H1 (cell line): Measurements from ENCODE around the gene SYP. TPM values are rescaled to one million over a fixed set of nuclear protein-coding genes. Genes with fewer than 3 reads are reported as not detected.

Source experiments
- CTCF ChIA-PET: fragments of 300-600 bp; sonication (Branson Sonifier 250); formaldehyde crosslinking; loops from one replicate; lab custom pipeline; 2021; ENCODE audit not compliant: partially characterized antibody; lab: Charles Lee
- POLR2A ChIA-PET: fragments of 300-600 bp; sonication (Branson Sonifier 250); formaldehyde crosslinking; loops from one replicate; lab custom pipeline; 2021; ENCODE audit warnings: inconsistent platforms; ENCODE audit not compliant: partially characterized antibody; lab: Charles Lee
- DNase-seq, 2 experiments: peaks; one replicate each; pipeline versions ENCODE4 v3.0.0 to v3.0.0-alpha.2; 2010 to 2022; ENCODE audit warnings: low spot score in 2 of 2, low read depth in 1 of 2, mixed read lengths in 1 of 2
- FAIRE-seq: peaks from 2 replicates; lab custom pipeline; 2011; peaks lifted over from hg19 to GRCh38; lab: Jason Lieb, UNC
- H2AFZ ChIP-seq: 2 replicates; pipeline ENCODE4 v1.8.1; 2012; ENCODE audit warnings: low read length, inconsistent platforms
- H2AK5ac ChIP-seq: 2 replicates; pipeline ENCODE4 v1.6.1; 2013; ENCODE audit warnings: low read depth, low read length
- H2BK120ac ChIP-seq: replicated peaks from 2 replicates; pipeline ENCODE3; 2013; ENCODE audit warnings: low read depth, low read length, inconsistent platforms
- H2BK12ac ChIP-seq: 2 replicates; pipeline ENCODE4 v1.6.1; 2013; ENCODE audit warnings: low read depth, low read length
- H2BK15ac ChIP-seq: 2 replicates; pipeline ENCODE4 v1.6.1; 2013; ENCODE audit warnings: low read length
- H2BK20ac ChIP-seq: 2 replicates; pipeline ENCODE4 v1.6.1; 2013; ENCODE audit warnings: low read length
- H2BK5ac ChIP-seq: 2 replicates; pipeline ENCODE4 v1.6.1; 2013; ENCODE audit warnings: low read depth, low read length
- H3K14ac ChIP-seq: 2 replicates; pipeline ENCODE4 v1.6.1; 2013; ENCODE audit warnings: inconsistent platforms; ENCODE audit not compliant: insufficient read length
- H3K18ac ChIP-seq: 2 replicates; pipeline ENCODE4 v1.6.1; 2013; ENCODE audit warnings: low read length; ENCODE audit errors: extremely low read depth
- H3K23ac ChIP-seq: 2 replicates; pipeline ENCODE4 v1.6.1; 2013; ENCODE audit warnings: inconsistent platforms; ENCODE audit not compliant: insufficient read length
- H3K23me2 ChIP-seq: 2 replicates; pipeline ENCODE4 v1.6.1; 2013; ENCODE audit warnings: low read depth, low read length
- H3K27ac ChIP-seq: 2 replicates; pipeline ENCODE4 v1.6.1; 2011; ENCODE audit warnings: low read depth, low read length, inconsistent platforms
- H3K27me3 ChIP-seq, 4 experiments: replicated peaks in 1 of 4; 1 replicate in 1 of 4; 2 replicates in 3 of 4; pipeline versions ENCODE4 v1.6.1 to v1.8.1; 2011 to 2013; ENCODE audit warnings: low read length in 3 of 4, mild to moderate bottlenecking in 3 of 4, inconsistent platforms in 2 of 4, mixed read lengths in 2 of 4, moderate library complexity in 1 of 4; ENCODE audit not compliant: control insufficient read depth in 3 of 4, insufficient read depth in 3 of 4; ENCODE audit errors: extremely low read depth in 1 of 4
- H3K36me3 ChIP-seq, 4 experiments: 2 replicates each; pipeline versions ENCODE4 v1.6.1 to v1.8.1; 2011 to 2013; ENCODE audit warnings: mild to moderate bottlenecking in 4 of 4, low read length in 3 of 4, moderate library complexity in 2 of 4, control low read depth in 1 of 4, inconsistent platforms in 1 of 4; ENCODE audit not compliant: insufficient read depth in 4 of 4, control insufficient read depth in 2 of 4
- H3K4ac ChIP-seq: replicated peaks from 2 replicates; pipeline ENCODE3; 2013; ENCODE audit warnings: low read length, low read depth, mixed read lengths, inconsistent platforms; ENCODE audit not compliant: insufficient read length
- H3K4me1 ChIP-seq, 4 experiments: replicated peaks in 1 of 4; 1 replicate in 1 of 4; 2 replicates in 3 of 4; pipeline versions ENCODE4 v1.6.1 to v1.8.1; 2011 to 2013; ENCODE audit warnings: low read length in 3 of 4, inconsistent platforms in 2 of 4, mixed read lengths in 1 of 4; ENCODE audit not compliant: insufficient read depth in 4 of 4, control insufficient read depth in 3 of 4
- H3K4me2 ChIP-seq, 2 experiments: 2 replicates each; pipeline versions ENCODE4 v1.6.1 to v1.8.1; 2011 to 2013; ENCODE audit warnings: low read depth in 2 of 2, low read length in 2 of 2, control low read depth in 1 of 2, inconsistent platforms in 1 of 2, mild to moderate bottlenecking in 1 of 2; ENCODE audit not compliant: insufficient read depth in 1 of 2
- H3K4me3 ChIP-seq, 4 experiments: fragments of 200-600, 300-600 bp in 1 of 4; sonication (generic), shearing (Covaris generic), sonication (Bioruptor Twin) in 1 of 4; 2 replicates each; pipeline versions ENCODE4 v1.5.1 to v1.8.1; 2011 to 2016; ENCODE audit warnings: low read length in 4 of 4, low read depth in 3 of 4, control low read depth in 2 of 4, inconsistent platforms in 2 of 4, mild to moderate bottlenecking in 2 of 4, mixed read lengths in 1 of 4, moderate library complexity in 1 of 4; ENCODE audit not compliant: insufficient read depth in 2 of 4; ENCODE audit errors: extremely low read depth in 1 of 4
- H3K56ac ChIP-seq: replicated peaks from 2 replicates; pipeline ENCODE3; 2013; ENCODE audit warnings: low read depth, mild to moderate bottlenecking, mixed read lengths, low read length, inconsistent platforms; ENCODE audit not compliant: insufficient read length
- H3K79me1 ChIP-seq: 2 replicates; pipeline ENCODE4 v1.6.1; 2013; ENCODE audit warnings: low read depth, low read length, control low read depth
- H3K79me2 ChIP-seq, 2 experiments: 2 replicates each; pipeline versions ENCODE4 v1.6.1 to v1.8.1; 2012 to 2013; ENCODE audit warnings: low read length in 2 of 2, mild to moderate bottlenecking in 2 of 2, inconsistent platforms in 1 of 2; ENCODE audit not compliant: insufficient read depth in 2 of 2, control insufficient read depth in 1 of 2
- H3K9ac ChIP-seq, 4 experiments: replicated peaks in 1 of 4; 1 replicate in 1 of 4; 2 replicates in 3 of 4; pipeline versions ENCODE4 v1.6.1 to v1.8.1; 2011 to 2013; ENCODE audit warnings: low read depth in 3 of 4, low read length in 3 of 4, control low read depth in 2 of 4, mild to moderate bottlenecking in 2 of 4, moderate library complexity in 2 of 4, inconsistent platforms in 1 of 4; ENCODE audit errors: extremely low read depth in 1 of 4
- H3K9me3 ChIP-seq, 2 experiments: 2 replicates each; pipeline versions ENCODE4 v1.6.1 to v1.8.1; 2012 to 2013; ENCODE audit warnings: mild to moderate bottlenecking in 2 of 2, moderate library complexity in 2 of 2, control low read depth in 1 of 2, inconsistent platforms in 1 of 2, low read depth in 1 of 2, low read length in 1 of 2, mixed read lengths in 1 of 2; ENCODE audit not compliant: insufficient read depth in 2 of 2
- H4K20me1 ChIP-seq, 2 experiments: replicated peaks in 1 of 2; 2 replicates each; pipeline versions ENCODE3 to v1.8.1; 2011 to 2013; ENCODE audit warnings: inconsistent platforms in 2 of 2, low read length in 2 of 2, mild to moderate bottlenecking in 1 of 2; ENCODE audit not compliant: insufficient read depth in 2 of 2, control insufficient read depth in 1 of 2
- H4K5ac ChIP-seq: 2 replicates; pipeline ENCODE4 v1.6.1; 2013; ENCODE audit warnings: low read length, low read depth, mixed read lengths, inconsistent platforms; ENCODE audit not compliant: insufficient read length
- H4K8ac ChIP-seq: 2 replicates; pipeline ENCODE4 v1.8.0; 2013; ENCODE audit warnings: mild to moderate bottlenecking, moderate library complexity, low read length, inconsistent platforms; ENCODE audit not compliant: insufficient read depth; ENCODE audit errors: extremely low read depth
- H4K91ac ChIP-seq: replicated peaks from 2 replicates; pipeline ENCODE3; 2013; ENCODE audit warnings: low read length, mixed read lengths, inconsistent platforms; ENCODE audit not compliant: insufficient read length
- EGR1 ChIP-seq: IDR thresholded peaks from 2 replicates; pipeline ENCODE4 v1.6.1; 2011; ENCODE audit warnings: low read depth, low read length, borderline replicate concordance
- NRF1 ChIP-seq: IDR thresholded peaks from 2 replicates; pipeline ENCODE4 v1.6.1; 2011; ENCODE audit warnings: mild to moderate bottlenecking, low read depth, low read length, improper control_type of control experiment
- PHF8 ChIP-seq: fragments of 200-600 bp; sonication (generic); conservative IDR thresholded peaks from 2 replicates; pipeline ENCODE4 v1.7.1; 2012; ENCODE audit warnings: low read depth, mild to moderate bottlenecking, inconsistent platforms, low read length, moderate library complexity
- RXRA ChIP-seq: IDR thresholded peaks from 2 replicates; pipeline ENCODE4 v1.6.1; 2011; ENCODE audit warnings: low read depth, mild to moderate bottlenecking, low read length, moderate library complexity; ENCODE audit not compliant: insufficient read depth
- SRF ChIP-seq: IDR thresholded peaks from 2 replicates; pipeline ENCODE4 v1.6.1; 2011; ENCODE audit warnings: mild to moderate bottlenecking, low read depth, low read length, moderate library complexity
- WGBS, 2 experiments: shearing (Covaris generic) in 1 of 2; methylation state at CpG; one replicate each; pipeline versions ENCODE4 v1.1.6 to v1.1.7; 2013 to 2015; ENCODE audit warnings: low lambda C conversion rate in 2 of 2, mixed read lengths in 2 of 2, inconsistent platforms in 1 of 2, low coverage in 1 of 2, missing lambda C conversion rate in 1 of 2; ENCODE audit not compliant: insufficient replicate concordance in 2 of 2, insufficient coverage in 1 of 2, insufficient read length in 1 of 2; ENCODE audit errors: extremely low coverage in 1 of 2, missing lambda C conversion rate in 1 of 2; 5-methylcytosine and 5-hydroxymethylcytosine counted together
- polyA plus RNA-seq, 7 experiments: library from polyadenylated mRNA; depleted of rRNA in 3 of 7; stranded (reverse) in 5 of 7; unstranded in 2 of 7; fragments of >200 nt in 5 of 7; fragments of 200-250 nt in 2 of 7; gene quantifications; 1 replicate in 5 of 7; 2 replicates in 1 of 7; 4 replicates in 1 of 7; pipeline versions ENCODE4 v1.2.1 to v1.2.3, GENCODE V29; 2011 to 2013; ENCODE audit warnings: missing spikeins in 2 of 7, mixed read lengths in 2 of 7
- total RNA-seq: library from RNA; stranded (reverse); fragmentation: NEBNext Ultra II Directional; extraction: Animal tissue kit (Norgen Biotek cat#: 25700); gene quantifications from 2 replicates; pipeline ENCODE4 v1.2.1, GENCODE V29; 2021

The SYP gene
- total and polyA plus RNA-seq, 2 of the 8 experiments (the other 6 are each of a cell fraction or from before 2014, with no cell fraction given), result 4.3 to 10.8 TPM

GRCh38 chrX:49230500-49231232 is 30.7 kb upstream of the SYP start:
- Histone ChIP-seq H2AFZ (no peak overlapping the region), H3K4me1 (peaks cover 0 to 7% (median 3%) of the 10 kb centered on the region in 4 experiments; a peak in 2 of 7 replicates), H3K36me3 (no peaks in the 10 kb centered on the region), H2BK15ac (no peak overlapping the region), H3K27me3 (no peaks in the 10 kb centered on the region), H4K91ac (no peak overlapping the region), H2BK5ac (no peak overlapping the region), H3K23me2 (peaks cover 8% of the 10 kb centered on the region; the same call in 1 of the 2 replicates), H4K20me1 (no peaks in the 10 kb centered on the region), H3K9me3 (no peaks in the 10 kb centered on the region), H3K4me2 (peak overlapping the region; percentile 71 to 86), H3K79me2 (no peaks in the 10 kb centered on the region), H3K23ac (no peak overlapping the region), H3K18ac (peak overlapping the region; percentile 60), H3K27ac (no peak overlapping the region), H3K79me1 (no peaks in the 10 kb centered on the region), H2BK20ac (0 out of 2 replicates have a peak overlapping the region, but pooled peaks have one; percentile 18), H3K4ac (no peak overlapping the region), H3K4me3 (peak overlapping the region; percentile 43 to 63 (median 54)), H2AK5ac (no peak overlapping the region), H3K14ac (no peak overlapping the region), H3K9ac (peak overlapping the region in 2 of 4 experiments; percentile 37 to 43; a peak in 4 of 7 replicates), H2BK120ac (no peak overlapping the region), H4K8ac (no peak overlapping the region), H3K56ac (peak overlapping the region; percentile 12), H4K5ac (peak overlapping the region; percentile 69), H2BK12ac (peak overlapping the region; percentile 60; the same call in 1 of the 2 replicates)
- ChIA-PET POLR2A (interaction anchor here (0.8 kb wide), 1 partner anchor 46 kb away, joined by 4 read pairs; no protein-coding TSS in a partner anchor), CTCF (interaction anchor here (0.8 to 1.1 kb wide), 2 partner anchors 38 to 86 kb away, joined by 3 read pairs; no protein-coding TSS in a partner anchor)
- 4% methylated on average over 8 of the region's 44 CpGs; no CpG with 5 or more reads in 1 of the 2 experiments for WGBS, 2 experiments
- peak in 1 of 2 experiments; percentile 78 for DNase-seq
- no peak for FAIRE-seq
- no peak for TF ChIP-seq EGR1
- TF ChIP-seq PHF8, result no peak
- TF ChIP-seq RXRA, result no peak
- no peak for TF ChIP-seq SRF
- TF ChIP-seq NRF1, result no peak
